ENCODE measurements around the gene KDM4C. TPM values are rescaled to one million over a fixed set of nuclear protein-coding genes. Genes with fewer than 3 reads are reported as not detected.

The KDM4C gene
- total and polyA plus RNA-seq, 2 of the 8 experiments (the other 6 are each of a cell fraction or from before 2014, with no cell fraction given), result 13.0 to 26.1 TPM

DNA sequence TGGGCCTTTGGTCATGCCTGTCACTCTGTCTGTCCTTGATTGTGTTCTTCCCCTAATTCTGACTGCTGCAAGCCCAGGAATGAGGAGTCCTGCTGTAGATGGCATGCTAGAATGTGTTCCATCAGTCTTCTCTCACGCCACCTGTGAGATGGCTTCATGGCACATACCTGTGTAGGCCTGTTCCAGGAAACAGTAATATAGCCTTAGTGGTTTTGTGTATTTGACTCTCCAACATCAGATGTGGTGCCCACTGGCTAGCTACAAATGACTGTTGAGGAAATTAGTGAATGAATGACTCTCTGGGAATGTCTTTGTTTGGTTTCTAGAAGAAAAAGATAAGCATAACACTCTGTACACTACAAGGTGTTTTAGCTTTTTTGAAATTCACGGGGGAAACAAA is 367.5 kb downstream of the KDM4C start:
- H2BK12ac ChIP-seq (ENCODE audit: low read depth, low read length), result no peak overlapping the region
- no peak overlapping the region for H2AFZ ChIP-seq (ENCODE audit: low read length)
- no peaks in the 10 kb centered on the region for H4K20me1 ChIP-seq (replicated peaks in 1 of 2; ENCODE audit: control insufficient read depth in 1 of 2, insufficient read depth in 2 of 2, low read length in 2 of 2)
- H3K36me3 ChIP-seq (ENCODE audit: control insufficient read depth in 2 of 4, insufficient read depth in 4 of 4, low read length in 3 of 4), result peaks cover 0 to 2% (median 0%) of the 10 kb centered on the region in 4 experiments; a peak in 2 of 8 replicates
- no peak overlapping the region for H2BK15ac ChIP-seq (ENCODE audit: low read length)
- no peak overlapping the region for H3K4me3 ChIP-seq (ENCODE audit: extremely low read depth in 1 of 4, insufficient read depth in 2 of 4, low read depth in 3 of 4, low read length in 4 of 4)
- H3K23ac ChIP-seq (ENCODE audit: insufficient read length), result no peak overlapping the region
- H3K27ac ChIP-seq (ENCODE audit: low read depth, low read length), result no peak overlapping the region
- DNase-seq (ENCODE audit: low read depth in 1 of 2, low spot score in 2 of 2) (no peak), FAIRE-seq (no peak)
- H3K23me2 ChIP-seq (ENCODE audit: low read depth, low read length), result no peaks in the 10 kb centered on the region
- H2BK20ac ChIP-seq (ENCODE audit: low read length), result no peak overlapping the region
- H3K9me3 ChIP-seq (ENCODE audit: insufficient read depth in 2 of 2, low read depth in 1 of 2, low read length in 1 of 2), result no peaks in the 10 kb centered on the region
- ChIA-PET POLR2A (ENCODE audit: partially characterized antibody) (no interaction called here), CTCF (ENCODE audit: partially characterized antibody) (interaction anchor here (0.7 kb wide), 1 partner anchor 47 kb away, joined by 4 read pairs; no protein-coding TSS in a partner anchor)
- H4K8ac ChIP-seq (ENCODE audit: extremely low read depth, insufficient read depth, low read length), result no peak overlapping the region
- H2BK5ac ChIP-seq (ENCODE audit: low read depth, low read length), result no peak overlapping the region
- no peak overlapping the region for H3K56ac ChIP-seq (replicated peaks; ENCODE audit: insufficient read length, low read depth, low read length)
- H3K18ac ChIP-seq (ENCODE audit: extremely low read depth, low read length), result no peak overlapping the region
- no peak overlapping the region for H4K5ac ChIP-seq (ENCODE audit: insufficient read length, low read depth, low read length)
- H3K4me1 ChIP-seq (replicated peaks in 1 of 4; ENCODE audit: control insufficient read depth in 3 of 4, insufficient read depth in 4 of 4, low read length in 3 of 4), result peaks cover 0 to 3% (median 0%) of the 10 kb centered on the region in 4 experiments; a peak in 1 of 7 replicates
- TF ChIP-seq SUZ12 (IDR thresholded peaks at IDR 0.05; ENCODE audit: low read length) (no peak), NANOG (IDR thresholded peaks at IDR 0.05; ENCODE audit: insufficient read depth, low read depth, low read length, poor library complexity, severe bottlenecking) (no peak), POLR2A (IDR thresholded peaks at IDR 0.05; ENCODE audit: control extremely low read depth in 1 of 2, low read depth in 2 of 2, low read length in 2 of 2) (no peak), CEBPB (IDR thresholded peaks at IDR 0.05; ENCODE audit: low read depth, low read length) (no peak), SIX5 (IDR thresholded peaks at IDR 0.05; ENCODE audit: low read depth, low read length) (no peak), MAFK (IDR thresholded peaks at IDR 0.05; ENCODE audit: low read depth, low read length) (no peak), FOSL1 (IDR thresholded peaks at IDR 0.05; ENCODE audit: insufficient read depth, low read depth, low read length) (no peak), ZNF274 (IDR thresholded peaks at IDR 0.05; ENCODE audit: borderline replicate concordance, extremely low read depth, low read length) (no peak), KDM4A (IDR thresholded peaks at IDR 0.05; ENCODE audit: low read depth, low read length, severe bottlenecking) (no peak), TAF1 (IDR thresholded peaks at IDR 0.05; ENCODE audit: low read depth, low read length) (no peak)
- TF ChIP-seq, protein P1, sequence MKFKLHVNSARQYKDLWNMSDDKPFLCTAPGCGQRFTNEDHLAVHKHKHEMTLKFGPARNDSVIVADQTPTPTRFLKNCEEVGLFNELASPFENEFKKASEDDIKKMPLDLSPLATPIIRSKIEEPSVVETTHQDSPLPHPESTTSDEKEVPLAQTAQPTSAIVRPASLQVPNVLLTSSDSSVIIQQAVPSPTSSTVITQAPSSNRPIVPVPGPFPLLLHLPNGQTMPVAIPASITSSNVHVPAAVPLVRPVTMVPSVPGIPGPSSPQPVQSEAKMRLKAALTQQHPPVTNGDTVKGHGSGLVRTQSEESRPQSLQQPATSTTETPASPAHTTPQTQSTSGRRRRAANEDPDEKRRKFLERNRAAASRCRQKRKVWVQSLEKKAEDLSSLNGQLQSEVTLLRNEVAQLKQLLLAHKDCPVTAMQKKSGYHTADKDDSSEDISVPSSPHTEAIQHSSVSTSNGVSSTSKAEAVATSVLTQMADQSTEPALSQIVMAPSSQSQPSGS (IDR thresholded peaks at IDR 0.05; ENCODE audit: low read length), result no peak
- TF ChIP-seq, protein P2, sequence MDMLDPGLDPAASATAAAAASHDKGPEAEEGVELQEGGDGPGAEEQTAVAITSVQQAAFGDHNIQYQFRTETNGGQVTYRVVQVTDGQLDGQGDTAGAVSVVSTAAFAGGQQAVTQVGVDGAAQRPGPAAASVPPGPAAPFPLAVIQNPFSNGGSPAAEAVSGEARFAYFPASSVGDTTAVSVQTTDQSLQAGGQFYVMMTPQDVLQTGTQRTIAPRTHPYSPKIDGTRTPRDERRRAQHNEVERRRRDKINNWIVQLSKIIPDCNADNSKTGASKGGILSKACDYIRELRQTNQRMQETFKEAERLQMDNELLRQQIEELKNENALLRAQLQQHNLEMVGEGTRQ (IDR thresholded peaks at IDR 0.05; ENCODE audit: low read length), result no peak
- 94% methylated on average over 2 of the region's 2 CpGs; no CpG with 5 or more reads in 1 of the 2 experiments for WGBS, 2 experiments (ENCODE audit: extremely low coverage in 1 of 2, insufficient coverage in 1 of 2, insufficient read length in 1 of 2, insufficient replicate concordance in 2 of 2, low coverage in 1 of 2, low lambda C conversion rate in 2 of 2, missing lambda C conversion rate in 1 of 2)
- no peaks in the 10 kb centered on the region for H3K79me2 ChIP-seq (ENCODE audit: control insufficient read depth in 1 of 2, insufficient read depth in 2 of 2, low read length in 2 of 2)
- H2BK120ac ChIP-seq (replicated peaks; ENCODE audit: low read depth, low read length), result no peak overlapping the region
- H3K4me2 ChIP-seq (ENCODE audit: insufficient read depth in 1 of 2, low read depth in 2 of 2, low read length in 2 of 2), result no peak overlapping the region
- H3K27me3 ChIP-seq (replicated peaks in 1 of 4; ENCODE audit: control insufficient read depth in 3 of 4, extremely low read depth in 1 of 4, insufficient read depth in 3 of 4, low read length in 3 of 4), result no peaks in the 10 kb centered on the region
- H3K14ac ChIP-seq (ENCODE audit: insufficient read length), result no peak overlapping the region
- no peak overlapping the region for H3K4ac ChIP-seq (replicated peaks; ENCODE audit: insufficient read length, low read depth, low read length)
- H3K79me1 ChIP-seq (ENCODE audit: low read depth, low read length), result no peaks in the 10 kb centered on the region; the same call in 1 of the 2 replicates
- no peak overlapping the region for H2AK5ac ChIP-seq (ENCODE audit: low read depth, low read length)
- no peak overlapping the region for H3K9ac ChIP-seq (replicated peaks in 1 of 4; ENCODE audit: extremely low read depth in 1 of 4, low read depth in 3 of 4, low read length in 3 of 4)
- no peak overlapping the region for H4K91ac ChIP-seq (replicated peaks; ENCODE audit: insufficient read length, low read length)

Data from H1 (cell line).